Neural cell (in vitro differentiated cells): ENCODE results near the gene FRMD4A. TPM values are rescaled to one million over a fixed set of nuclear protein-coding genes. Genes with fewer than 3 reads are reported as not detected.

Experiments used
- H2AFZ ChIP-seq: fragments of 200-600, 300-800 bp; sonication (generic), shearing (Covaris generic); 2 replicates; pipeline ENCODE4 v1.6.0; 2014; ENCODE audit warnings: low read depth, mild to moderate bottlenecking, antibody characterized with exemption, low read length, moderate library complexity
- H3F3A ChIP-seq: fragments of 200-600 bp; shearing (Covaris generic); 2 replicates; pipeline ENCODE4 v1.6.1; 2016; ENCODE audit warnings: mild to moderate bottlenecking, moderate library complexity, mixed read lengths, antibody characterized with exemption, low read length; ENCODE audit not compliant: insufficient read depth, poor library complexity, severe bottlenecking
- H3K27ac ChIP-seq: fragments of 200-600, 300-800 bp; sonication (generic), shearing (Covaris generic); 2 replicates; pipeline ENCODE4 v1.5.1; 2014; ENCODE audit warnings: mild to moderate bottlenecking, low read length, moderate library complexity
- H3K27me3 ChIP-seq: fragments of 300-800, 200-600 bp; sonication (generic), shearing (Covaris generic); 2 replicates; pipeline ENCODE4 v1.6.0; 2014; ENCODE audit warnings: mild to moderate bottlenecking, low read depth, low read length, moderate library complexity; ENCODE audit not compliant: insufficient read depth
- H3K36me3 ChIP-seq: fragments of 300-800, 200-600 bp; sonication (generic), shearing (Covaris generic); 2 replicates; pipeline ENCODE4 v1.5.1; 2014; ENCODE audit warnings: mild to moderate bottlenecking, antibody characterized with exemption, low read length, moderate library complexity; ENCODE audit not compliant: insufficient read depth
- H3K4me2 ChIP-seq: fragments of 300-800, 200-600 bp; sonication (generic), shearing (Covaris generic); 2 replicates; pipeline ENCODE4 v1.6.0; 2014; ENCODE audit warnings: mild to moderate bottlenecking, low read length
- H3K4me3 ChIP-seq: fragments of 300-800, 200-600 bp; sonication (generic), shearing (Covaris generic); 2 replicates; pipeline ENCODE4 v1.5.1; 2014; ENCODE audit warnings: mild to moderate bottlenecking, low read length, moderate library complexity
- H3K79me2 ChIP-seq: fragments of 200-600 bp; shearing (Covaris generic); replicated peaks from 2 replicates; pipeline ENCODE4 v1.6.0; 2014; ENCODE audit warnings: mild to moderate bottlenecking, low read length, moderate library complexity; ENCODE audit not compliant: insufficient read depth
- H3K9ac ChIP-seq: fragments of 300-800, 200-600 bp; sonication (generic), shearing (Covaris generic); 2 replicates; pipeline ENCODE4 v1.6.1; 2016; ENCODE audit warnings: mild to moderate bottlenecking, low read length, mixed read lengths
- H3K9me2 ChIP-seq: fragments of 200-600 bp; shearing (Covaris generic); 2 replicates; pipeline ENCODE4 v1.6.1; 2016; ENCODE audit warnings: mild to moderate bottlenecking, low read length, mixed read lengths; ENCODE audit not compliant: insufficient read depth
- H3K9me3 ChIP-seq: fragments of 200-600, 300-800 bp; sonication (generic), shearing (Covaris generic); 2 replicates; pipeline ENCODE4 v1.6.1; 2016; ENCODE audit warnings: mild to moderate bottlenecking, mixed run types, low read length, moderate library complexity, mixed read lengths
- H4K20me1 ChIP-seq: fragments of 200-600 bp; shearing (Covaris generic); 2 replicates; pipeline ENCODE4 v1.6.1; 2016; ENCODE audit warnings: mild to moderate bottlenecking, mixed run types; ENCODE audit not compliant: insufficient read depth
- EP300 ChIP-seq: fragments of 450-650 bp; conservative IDR thresholded peaks from 2 replicates; pipeline ENCODE4 v1.6.1; 2014; ENCODE audit warnings: antibody characterized with exemption, mild to moderate bottlenecking, moderate library complexity; ENCODE audit not compliant: poor library complexity, severe bottlenecking
- EZH2 ChIP-seq: fragments of 200-600, 300-800 bp; shearing (Covaris generic), sonication (generic); IDR thresholded peaks from 2 replicates; pipeline ENCODE4 v1.6.1; 2014; ENCODE audit warnings: antibody characterized with exemption, low read length, borderline replicate concordance, mild to moderate bottlenecking; ENCODE audit not compliant: insufficient read depth, poor library complexity, severe bottlenecking
- MXI1 ChIP-seq: fragments of 450-650 bp; conservative IDR thresholded peaks from 2 replicates; pipeline ENCODE4 v1.6.1; 2014; ENCODE audit warnings: antibody characterized with exemption, mild to moderate bottlenecking; ENCODE audit not compliant: poor library complexity, severe bottlenecking
- POLR2AphosphoS5 ChIP-seq: IDR thresholded peaks from 2 replicates; pipeline ENCODE4 v1.6.1; 2012
- RAD21 ChIP-seq: fragments of 450-650 bp; conservative IDR thresholded peaks from 2 replicates; pipeline ENCODE4 v1.6.1; 2014; ENCODE audit warnings: antibody characterized with exemption, mild to moderate bottlenecking, moderate library complexity
- SMC3 ChIP-seq: fragments of 450-650 bp; conservative IDR thresholded peaks from 2 replicates; pipeline ENCODE4 v1.6.1; 2014; ENCODE audit warnings: antibody characterized with exemption, mild to moderate bottlenecking, moderate library complexity; ENCODE audit not compliant: poor library complexity
- TAF1 ChIP-seq: IDR thresholded peaks from 2 replicates; pipeline ENCODE4 v1.6.1; 2012; ENCODE audit warnings: low read depth
- polyA plus RNA-seq: library from polyadenylated mRNA; depleted of rRNA; stranded (reverse); fragments of >200 nt; gene quantifications from 2 replicates; pipeline ENCODE4 v1.2.3, GENCODE V29; 2014
- TF ChIP-seq, protein P1 (sequence below): fragments of 450-650 bp; IDR thresholded peaks from 2 replicates; pipeline ENCODE4 v1.5.1; 2014; ENCODE audit warnings: antibody characterized with exemption, mild to moderate bottlenecking, moderate library complexity; ENCODE audit not compliant: poor library complexity, severe bottlenecking
- TF ChIP-seq, protein P2 (sequence below): IDR thresholded peaks from 2 replicates; pipeline ENCODE4 v1.6.1; 2012; ENCODE audit warnings: borderline replicate concordance

The FRMD4A gene
- polyA plus RNA-seq, 1 donor from 2014 or later: 36.5 TPM

DNA sequence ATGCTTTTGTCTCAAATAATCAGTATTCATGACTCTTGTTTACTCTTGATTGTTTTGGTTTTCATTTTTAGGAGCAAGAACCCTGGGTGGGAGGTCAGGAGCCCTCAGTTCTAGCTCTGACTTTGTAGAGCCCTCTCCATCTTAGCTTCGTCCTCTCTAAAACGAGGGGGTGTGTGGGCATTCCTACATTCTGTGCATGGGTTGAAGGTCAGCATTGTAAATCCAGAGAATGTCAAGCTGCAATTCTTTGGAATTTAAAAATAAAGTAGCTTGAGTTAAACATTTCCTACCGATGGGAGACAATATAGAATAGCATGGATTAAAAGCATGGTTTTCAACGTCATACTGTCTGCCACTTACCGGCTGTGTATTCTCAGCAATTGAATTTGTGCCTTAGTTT is 615.6 kb downstream of the FRMD4A start:
- no peaks in the 10 kb centered on the region for H3K79me2 ChIP-seq
- no peak overlapping the region for H3K4me2 ChIP-seq
- no peak overlapping the region for H3K27ac ChIP-seq
- no peaks in the 10 kb centered on the region for H3K9me2 ChIP-seq
- no peak overlapping the region for H3K9ac ChIP-seq
- H3K27me3 ChIP-seq: no peaks in the 10 kb centered on the region
- no peak overlapping the region for H2AFZ ChIP-seq
- no peaks in the 10 kb centered on the region for H3F3A ChIP-seq
- H4K20me1 ChIP-seq: no peaks in the 10 kb centered on the region
- no peaks in the 10 kb centered on the region for H3K9me3 ChIP-seq
- TF ChIP-seq SMC3: no peak
- TF ChIP-seq EP300: no peak
- no peak for TF ChIP-seq EZH2
- TF ChIP-seq POLR2AphosphoS5: no peak
- TF ChIP-seq, protein P1, sequence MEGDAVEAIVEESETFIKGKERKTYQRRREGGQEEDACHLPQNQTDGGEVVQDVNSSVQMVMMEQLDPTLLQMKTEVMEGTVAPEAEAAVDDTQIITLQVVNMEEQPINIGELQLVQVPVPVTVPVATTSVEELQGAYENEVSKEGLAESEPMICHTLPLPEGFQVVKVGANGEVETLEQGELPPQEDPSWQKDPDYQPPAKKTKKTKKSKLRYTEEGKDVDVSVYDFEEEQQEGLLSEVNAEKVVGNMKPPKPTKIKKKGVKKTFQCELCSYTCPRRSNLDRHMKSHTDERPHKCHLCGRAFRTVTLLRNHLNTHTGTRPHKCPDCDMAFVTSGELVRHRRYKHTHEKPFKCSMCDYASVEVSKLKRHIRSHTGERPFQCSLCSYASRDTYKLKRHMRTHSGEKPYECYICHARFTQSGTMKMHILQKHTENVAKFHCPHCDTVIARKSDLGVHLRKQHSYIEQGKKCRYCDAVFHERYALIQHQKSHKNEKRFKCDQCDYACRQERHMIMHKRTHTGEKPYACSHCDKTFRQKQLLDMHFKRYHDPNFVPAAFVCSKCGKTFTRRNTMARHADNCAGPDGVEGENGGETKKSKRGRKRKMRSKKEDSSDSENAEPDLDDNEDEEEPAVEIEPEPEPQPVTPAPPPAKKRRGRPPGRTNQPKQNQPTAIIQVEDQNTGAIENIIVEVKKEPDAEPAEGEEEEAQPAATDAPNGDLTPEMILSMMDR: no peak
- H3K36me3 ChIP-seq: no peaks in the 10 kb centered on the region
- no peak overlapping the region for H3K4me3 ChIP-seq

DNA sequence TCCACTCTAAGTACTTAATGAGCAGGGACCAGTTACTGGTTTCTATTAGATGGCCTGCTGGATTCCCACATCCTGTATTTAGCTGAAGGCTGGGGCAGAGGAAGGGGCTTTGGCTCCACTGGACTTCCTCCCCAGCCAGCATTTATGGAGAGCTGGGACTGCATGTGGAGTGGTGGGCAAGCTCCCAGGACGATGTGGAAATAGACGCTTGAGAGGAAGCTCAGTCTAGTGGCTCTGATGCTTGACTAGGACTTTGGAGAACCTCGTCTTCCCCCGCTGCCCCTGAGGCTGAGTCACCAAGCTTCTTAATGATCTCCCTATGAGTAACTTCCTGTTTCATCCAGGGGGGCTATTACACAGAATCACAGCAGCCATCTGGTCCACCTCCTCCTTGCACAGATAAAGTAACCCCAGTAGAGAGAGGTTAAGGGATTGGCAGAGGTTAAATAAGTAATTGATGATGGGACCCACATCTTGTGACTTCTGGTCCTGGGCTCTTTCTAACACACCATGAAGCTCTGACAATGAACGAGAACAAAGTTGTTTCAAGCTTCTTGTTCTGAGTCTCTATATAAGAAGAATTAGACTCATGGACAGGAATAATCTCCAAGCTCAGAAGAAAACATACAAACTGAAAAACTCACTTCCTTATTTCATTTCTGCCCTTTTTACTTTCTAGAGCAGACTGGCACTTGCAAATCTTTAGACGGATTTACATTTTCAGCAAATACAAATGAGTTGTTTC is 617.7 kb downstream of the FRMD4A start:
- H2AFZ ChIP-seq: no peak overlapping the region
- H3K27ac ChIP-seq: no peak overlapping the region
- H3K27me3 ChIP-seq: no peaks in the 10 kb centered on the region
- TF ChIP-seq TAF1 (no peak), POLR2AphosphoS5 (no peak), RAD21 (no peak), SMC3 (no peak), EP300 (no peak), EZH2 (no peak), MXI1 (no peak)
- TF ChIP-seq, protein P1: no peak
- TF ChIP-seq, protein P2, sequence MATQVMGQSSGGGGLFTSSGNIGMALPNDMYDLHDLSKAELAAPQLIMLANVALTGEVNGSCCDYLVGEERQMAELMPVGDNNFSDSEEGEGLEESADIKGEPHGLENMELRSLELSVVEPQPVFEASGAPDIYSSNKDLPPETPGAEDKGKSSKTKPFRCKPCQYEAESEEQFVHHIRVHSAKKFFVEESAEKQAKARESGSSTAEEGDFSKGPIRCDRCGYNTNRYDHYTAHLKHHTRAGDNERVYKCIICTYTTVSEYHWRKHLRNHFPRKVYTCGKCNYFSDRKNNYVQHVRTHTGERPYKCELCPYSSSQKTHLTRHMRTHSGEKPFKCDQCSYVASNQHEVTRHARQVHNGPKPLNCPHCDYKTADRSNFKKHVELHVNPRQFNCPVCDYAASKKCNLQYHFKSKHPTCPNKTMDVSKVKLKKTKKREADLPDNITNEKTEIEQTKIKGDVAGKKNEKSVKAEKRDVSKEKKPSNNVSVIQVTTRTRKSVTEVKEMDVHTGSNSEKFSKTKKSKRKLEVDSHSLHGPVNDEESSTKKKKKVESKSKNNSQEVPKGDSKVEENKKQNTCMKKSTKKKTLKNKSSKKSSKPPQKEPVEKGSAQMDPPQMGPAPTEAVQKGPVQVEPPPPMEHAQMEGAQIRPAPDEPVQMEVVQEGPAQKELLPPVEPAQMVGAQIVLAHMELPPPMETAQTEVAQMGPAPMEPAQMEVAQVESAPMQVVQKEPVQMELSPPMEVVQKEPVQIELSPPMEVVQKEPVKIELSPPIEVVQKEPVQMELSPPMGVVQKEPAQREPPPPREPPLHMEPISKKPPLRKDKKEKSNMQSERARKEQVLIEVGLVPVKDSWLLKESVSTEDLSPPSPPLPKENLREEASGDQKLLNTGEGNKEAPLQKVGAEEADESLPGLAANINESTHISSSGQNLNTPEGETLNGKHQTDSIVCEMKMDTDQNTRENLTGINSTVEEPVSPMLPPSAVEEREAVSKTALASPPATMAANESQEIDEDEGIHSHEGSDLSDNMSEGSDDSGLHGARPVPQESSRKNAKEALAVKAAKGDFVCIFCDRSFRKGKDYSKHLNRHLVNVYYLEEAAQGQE: no peak
- H3K9ac ChIP-seq: no peak overlapping the region
- no peaks in the 10 kb centered on the region for H3K79me2 ChIP-seq
- no peak overlapping the region for H3K4me3 ChIP-seq
- H3K36me3 ChIP-seq: no peaks in the 10 kb centered on the region
- H3K4me2 ChIP-seq: no peak overlapping the region
- no peaks in the 10 kb centered on the region for H3K9me2 ChIP-seq
- H3K9me3 ChIP-seq: no peaks in the 10 kb centered on the region
- no peaks in the 10 kb centered on the region for H4K20me1 ChIP-seq
- no peaks in the 10 kb centered on the region for H3F3A ChIP-seq
